Activated gamma-delta T cell treated with anti-CD3 and anti-CD28 coated beads, Interleukin-2, amount 50 U/mL, for 16 hours (primary cell): Measurements from ENCODE around the gene ANP32E.
"Not testable (repeated sequence)": the region's sequence is repeated elsewhere in the genome, so short reads cannot be mapped to it uniquely, and the experiment has no call there.

Source experiments
- DNase-seq: peaks from one replicate; pipeline ENCODE4 v3.0.0-alpha.2; 2020; ENCODE audit warnings: low read depth

Gene ANP32E

DNA sequence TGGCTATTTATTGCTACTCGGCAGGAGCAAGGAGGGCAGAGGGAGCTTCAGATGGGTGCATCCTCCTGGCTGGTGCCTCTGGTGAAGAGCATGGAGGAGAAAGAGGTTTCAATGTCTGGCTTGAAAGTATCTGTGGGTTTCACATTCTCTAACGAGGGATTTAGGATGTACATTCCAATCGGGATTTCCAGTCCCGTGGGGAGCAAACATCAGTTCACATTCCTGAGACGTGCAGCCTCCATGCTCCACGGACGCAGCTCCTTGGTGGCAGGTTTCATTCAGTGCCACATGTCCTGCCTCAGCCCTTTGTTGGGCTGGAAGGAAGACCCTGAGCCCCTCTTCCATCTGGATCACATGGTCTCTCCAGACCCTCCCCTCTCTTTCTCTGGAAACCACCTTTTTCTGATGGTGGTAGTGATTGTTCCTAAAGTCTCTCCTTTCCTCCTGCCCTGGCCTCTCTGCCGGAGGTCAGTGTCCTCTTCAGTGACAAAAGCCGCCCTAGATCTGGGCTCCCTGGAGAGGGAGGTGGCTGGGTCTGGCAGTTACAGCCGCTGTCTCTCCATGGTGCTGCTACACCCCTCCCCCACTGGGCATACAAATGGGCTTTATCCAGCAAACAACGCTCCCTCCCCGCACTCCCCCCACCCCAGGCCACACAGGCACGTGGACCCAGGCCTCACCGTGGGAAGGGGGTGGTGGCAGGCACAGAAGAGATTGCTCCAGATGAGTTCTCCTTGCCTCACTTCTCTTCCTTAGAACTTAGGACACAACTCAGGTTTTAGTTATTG lies 20.8 kb upstream of the ANP32E start:
- no peak for DNase-seq

DNA sequence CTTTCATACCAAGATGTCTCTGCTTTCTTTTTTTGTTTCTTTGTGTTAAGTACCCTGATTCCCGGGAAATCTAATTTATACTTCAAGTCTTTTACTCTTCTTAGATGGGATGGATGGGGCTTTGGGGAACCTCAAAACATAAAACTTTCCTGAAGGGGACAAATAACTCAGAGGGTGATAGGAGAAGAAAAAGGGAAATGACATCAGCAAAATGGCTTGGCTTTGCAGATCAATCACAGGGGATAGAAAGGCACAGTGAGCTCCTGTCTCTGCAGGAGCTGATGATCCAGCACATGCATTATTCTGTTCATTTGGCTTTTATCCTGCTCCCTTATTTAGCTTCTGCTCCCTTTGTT lies 20.3 kb upstream of the ANP32E start:
- no peak for DNase-seq

DNA sequence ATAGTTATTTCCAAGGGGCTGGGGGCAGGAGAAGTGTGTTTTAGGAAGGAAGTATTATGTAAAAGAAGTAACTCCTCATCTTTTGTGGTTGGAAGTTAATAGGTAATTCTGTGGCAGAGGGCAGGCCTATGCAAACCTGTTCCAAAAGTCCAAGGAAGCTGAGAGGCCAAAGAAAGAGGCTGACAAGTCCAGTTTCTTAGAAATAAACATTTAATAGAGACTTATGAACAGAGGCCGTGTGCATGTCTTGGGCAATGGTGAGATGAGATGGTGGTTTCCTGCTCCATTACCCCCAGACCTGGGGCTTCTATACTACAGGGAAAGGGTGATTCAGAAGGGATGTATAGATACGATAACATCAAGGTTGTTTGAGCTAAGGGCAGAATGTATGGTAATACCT lies 14.0 kb upstream of the ANP32E start:
- no peak for DNase-seq

DNA sequence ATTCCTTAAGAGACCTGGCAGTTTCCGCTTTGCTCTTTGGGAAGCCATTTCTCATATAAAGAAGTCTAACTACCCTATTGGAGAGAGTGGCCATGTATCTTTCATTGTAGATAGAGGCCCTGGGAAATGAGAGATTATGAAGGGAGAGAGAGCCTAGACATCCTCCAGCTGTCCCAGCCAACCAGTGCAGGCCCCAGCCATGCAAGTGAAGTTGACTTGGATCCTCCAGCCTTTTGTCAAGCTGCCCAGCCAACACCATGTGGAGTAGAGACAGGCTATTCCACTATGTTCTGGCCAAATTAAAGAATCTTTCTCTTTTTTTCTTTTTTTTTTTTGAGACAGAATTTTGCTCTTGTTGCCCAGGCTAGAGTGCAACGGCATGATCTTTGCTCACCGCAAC lies 7.1 kb upstream of the ANP32E start:
- no peak for DNase-seq

DNA sequence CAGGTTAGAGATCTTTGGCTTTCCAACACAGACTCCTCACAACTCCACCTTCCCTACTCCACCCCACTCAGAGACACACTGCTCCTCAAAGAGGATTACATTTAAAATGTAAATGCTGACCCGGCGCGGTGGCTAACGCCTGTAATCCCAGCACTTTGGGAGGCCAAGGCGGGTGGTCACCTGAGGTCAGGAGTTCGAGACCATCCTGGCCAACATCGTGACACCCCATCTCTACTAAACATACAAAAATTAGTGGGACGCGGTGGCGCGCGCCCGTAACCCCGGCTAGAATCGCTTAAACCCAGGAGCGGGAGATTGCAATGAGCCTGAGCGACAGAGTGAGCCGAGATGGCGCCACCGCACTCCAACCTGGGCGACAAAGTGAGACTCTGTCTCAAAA lies 1.8 kb upstream of the ANP32E start:
- no peak for DNase-seq

DNA sequence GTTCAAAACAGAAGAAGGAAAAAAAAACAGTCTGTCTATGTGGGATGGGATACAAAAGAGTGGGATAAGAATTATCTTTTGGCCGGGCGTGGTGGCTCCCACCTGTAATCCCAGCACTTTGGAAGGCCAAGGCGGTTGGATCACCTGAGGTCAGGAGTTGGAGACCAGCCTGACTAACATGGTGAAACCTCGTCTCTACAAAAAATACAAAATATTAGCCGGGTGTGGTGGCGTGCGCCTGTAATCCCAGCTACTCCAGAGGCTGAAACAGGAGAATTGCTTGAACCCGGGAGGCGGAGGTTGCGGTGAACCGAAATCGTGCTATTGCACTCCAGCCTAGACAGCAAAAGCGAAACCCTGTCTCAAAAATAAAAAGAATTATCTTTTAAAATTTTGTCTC lies 1.3 kb upstream of the ANP32E start:
- DNase-seq = not testable (repeated sequence)

DNA sequence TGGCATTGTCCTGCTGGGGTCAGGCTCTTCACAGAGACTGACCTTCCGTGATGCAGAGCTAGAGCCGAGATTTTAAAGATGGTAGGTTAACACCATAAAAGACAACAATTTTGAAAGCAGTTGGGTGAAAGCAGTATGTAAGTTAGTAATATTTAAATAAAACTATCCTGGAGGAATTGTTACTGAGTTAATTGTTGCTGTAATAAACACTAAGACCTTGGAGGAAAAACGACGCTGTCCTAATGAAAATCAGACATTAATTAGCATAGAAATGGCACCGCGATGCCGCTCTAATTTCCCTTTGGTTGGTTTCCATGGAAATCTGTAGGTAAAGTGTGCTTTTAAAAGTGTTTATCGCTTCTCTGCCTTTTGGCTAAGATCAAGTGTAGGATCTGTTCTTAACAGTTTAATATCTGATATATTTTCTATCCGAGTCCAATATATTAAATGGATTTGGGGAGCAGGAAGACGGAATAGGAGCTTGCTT lies 745 bp upstream of the ANP32E start:
- no peak for DNase-seq

DNA sequence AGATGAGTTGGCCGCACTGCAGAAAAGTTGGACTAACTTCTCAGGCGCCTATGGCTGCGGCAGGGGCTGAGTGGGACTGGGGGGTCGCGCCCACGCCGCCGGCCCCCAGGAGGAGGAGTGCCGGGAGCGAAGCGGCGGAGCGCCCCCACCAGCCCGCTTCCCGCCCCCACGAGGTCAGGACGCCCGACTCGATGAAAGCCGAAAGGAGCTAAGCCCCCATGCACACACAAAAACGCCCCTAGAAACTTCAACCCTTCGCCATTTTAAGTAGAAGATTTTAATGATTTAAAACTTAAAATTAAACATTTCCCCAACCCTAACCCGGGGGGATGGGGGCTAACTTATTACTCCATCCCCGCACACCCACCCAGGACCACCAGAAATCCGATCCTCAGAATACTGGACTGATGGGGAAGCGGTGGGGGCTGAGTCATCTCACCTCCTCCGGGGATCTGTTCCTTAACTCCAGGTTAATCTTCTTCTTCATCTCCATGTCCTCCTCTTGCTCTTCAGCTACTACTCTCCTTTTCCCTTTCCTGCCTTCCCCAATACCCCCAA lies 539 bp downstream of the ANP32E start:
- DNase-seq = peak; percentile 18

DNA sequence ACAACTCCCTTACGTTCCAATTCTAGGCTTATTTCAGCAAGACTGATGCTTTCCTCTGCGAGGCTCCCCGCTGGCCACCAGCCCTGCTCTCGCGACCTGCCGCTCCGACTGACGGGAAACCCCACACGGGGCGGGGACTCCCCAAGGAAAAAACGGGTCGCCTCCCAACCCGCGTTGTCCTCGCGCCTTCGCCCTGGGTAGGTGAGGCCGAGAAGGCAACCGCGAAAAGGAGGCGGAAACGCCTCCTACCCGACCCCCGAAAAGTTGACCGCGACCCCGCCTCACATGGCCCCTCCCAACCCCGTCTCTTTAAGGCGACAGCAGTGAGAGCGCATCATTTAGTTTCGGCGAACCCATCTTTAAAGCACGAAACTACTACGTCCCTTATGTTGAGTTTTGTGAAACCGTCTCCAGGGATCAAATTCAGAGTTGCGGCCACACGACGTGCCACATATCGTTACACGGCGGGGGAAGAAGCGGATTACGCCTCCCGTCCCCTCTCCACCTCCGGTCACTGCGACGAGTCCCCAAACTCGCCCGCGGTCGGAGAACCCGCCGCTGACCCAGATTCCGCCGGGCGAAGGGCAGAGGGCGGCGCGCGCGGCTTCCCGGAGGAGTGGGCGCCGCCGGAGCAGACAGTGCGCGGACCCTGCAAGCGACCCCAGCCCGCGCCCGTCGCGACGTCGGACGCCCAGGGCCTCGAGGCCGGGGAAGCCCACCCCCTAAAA lies 1.2 kb downstream of the ANP32E start:
- peak; percentile 87 for DNase-seq

DNA sequence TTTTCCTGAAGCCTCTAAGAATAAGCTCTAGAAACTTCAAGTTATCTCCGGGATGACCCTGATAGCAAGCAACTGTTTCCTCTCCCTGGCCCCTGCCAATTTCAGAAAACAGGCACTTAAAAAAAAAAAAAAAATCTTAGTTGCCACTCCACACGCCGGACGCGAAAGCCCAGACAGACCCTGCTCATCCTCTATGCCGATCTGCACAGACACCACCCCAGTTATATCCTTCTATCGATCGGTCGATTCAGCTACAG lies 1.7 kb downstream of the ANP32E start:
- no peak for DNase-seq

DNA sequence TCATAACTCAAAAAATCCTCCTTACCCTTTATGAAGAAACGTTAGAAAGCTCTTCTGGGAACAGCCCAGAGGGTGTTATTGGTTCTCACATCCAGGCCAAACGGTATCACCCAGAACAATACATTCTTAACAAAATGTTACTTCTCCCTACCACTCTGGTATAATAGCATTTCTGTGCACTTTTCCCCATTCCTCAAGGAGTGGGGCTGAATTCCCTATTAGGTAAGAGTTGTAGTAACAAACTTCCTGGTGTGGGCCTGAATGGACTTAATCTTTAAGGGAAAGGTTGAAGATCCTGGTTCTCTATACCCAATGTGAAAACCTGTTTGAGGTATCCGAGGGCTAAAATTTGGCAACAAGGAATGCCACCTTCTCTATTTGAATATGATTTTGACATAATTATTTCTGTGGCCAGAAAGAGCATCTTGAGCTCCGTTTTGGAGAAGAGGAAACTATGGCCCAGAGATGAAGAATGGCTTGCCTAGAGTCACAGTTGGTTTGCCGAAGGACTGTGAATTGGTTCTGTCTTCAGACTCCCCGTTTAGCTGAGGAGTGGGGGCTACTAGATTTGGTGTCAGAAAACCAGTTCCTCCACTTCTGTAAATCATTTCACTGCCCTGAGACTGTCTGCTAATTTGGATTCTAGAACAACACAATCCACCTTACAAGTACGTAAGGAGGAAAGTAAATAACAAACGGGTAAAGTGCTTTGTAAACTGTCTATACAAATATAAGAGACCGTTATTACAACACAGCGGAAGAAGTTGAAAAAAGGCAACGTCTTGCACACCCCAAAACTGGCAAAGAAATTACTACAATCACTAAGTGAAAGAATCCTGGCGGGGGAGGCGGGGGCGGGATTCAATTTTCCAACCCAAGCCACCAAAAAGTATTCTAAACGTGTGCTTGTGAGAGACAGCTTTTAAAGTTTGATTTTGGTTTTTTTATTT lies 2.3 kb downstream of the ANP32E start:
- no peak for DNase-seq

DNA sequence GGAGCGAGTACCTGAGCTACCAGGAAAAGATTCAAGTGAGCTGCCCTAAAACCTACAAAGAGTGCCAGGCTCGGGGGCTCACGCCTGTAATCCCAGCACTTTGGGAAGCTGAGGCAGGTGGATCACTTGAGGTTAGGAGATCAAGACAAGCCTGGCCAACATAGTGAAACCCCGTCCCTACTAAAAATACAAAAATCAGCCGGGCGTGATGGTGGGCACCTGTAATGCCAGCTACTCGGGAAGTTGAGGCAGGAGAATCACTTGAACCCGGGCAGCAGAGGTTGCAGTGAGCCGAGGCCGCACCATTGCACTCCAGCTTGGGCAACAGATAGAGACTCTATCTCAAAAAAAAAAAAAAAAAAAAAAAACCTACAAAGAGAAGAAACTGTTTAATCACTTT lies 3.0 kb downstream of the ANP32E start:
- DNase-seq = not testable (repeated sequence)

DNA sequence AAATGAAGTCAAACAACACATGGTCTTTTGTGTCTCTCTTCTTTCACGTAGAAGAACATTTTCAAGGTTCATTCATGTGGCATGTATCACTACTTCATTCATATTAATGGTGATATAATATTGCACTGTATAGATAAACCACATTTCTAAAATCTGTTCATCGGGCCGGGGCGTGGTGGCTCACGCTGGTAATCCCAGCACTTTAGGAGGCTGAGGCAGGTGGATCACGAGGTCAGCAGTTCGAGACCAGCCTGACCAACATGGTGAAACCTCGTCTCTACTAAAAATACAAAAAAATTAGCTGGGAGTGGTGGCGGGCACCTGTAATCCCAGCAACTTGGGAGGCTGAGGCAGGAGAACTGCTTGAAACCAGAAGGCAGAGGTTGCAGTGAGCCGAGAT lies 7.7 kb downstream of the ANP32E start:
- DNase-seq = not testable (repeated sequence)

DNA sequence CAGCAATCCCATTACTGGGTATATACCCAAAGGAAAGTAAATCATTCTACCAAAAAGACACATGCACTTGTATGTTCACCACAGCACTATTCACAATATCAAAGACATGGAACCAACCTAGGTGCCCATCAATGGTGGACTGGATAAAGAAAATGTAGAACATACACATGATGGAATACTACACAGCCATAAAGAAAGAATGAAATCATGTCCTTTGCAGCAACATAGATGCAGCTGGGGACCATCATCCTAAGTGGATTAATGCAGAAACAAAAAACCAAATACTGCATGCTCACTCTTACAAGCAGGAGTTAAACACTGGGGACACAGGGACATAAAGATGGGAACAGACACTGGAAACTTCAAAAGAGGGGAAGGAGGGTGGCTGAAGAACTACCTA lies 8.7 kb downstream of the ANP32E start:
- DNase-seq = no peak

DNA sequence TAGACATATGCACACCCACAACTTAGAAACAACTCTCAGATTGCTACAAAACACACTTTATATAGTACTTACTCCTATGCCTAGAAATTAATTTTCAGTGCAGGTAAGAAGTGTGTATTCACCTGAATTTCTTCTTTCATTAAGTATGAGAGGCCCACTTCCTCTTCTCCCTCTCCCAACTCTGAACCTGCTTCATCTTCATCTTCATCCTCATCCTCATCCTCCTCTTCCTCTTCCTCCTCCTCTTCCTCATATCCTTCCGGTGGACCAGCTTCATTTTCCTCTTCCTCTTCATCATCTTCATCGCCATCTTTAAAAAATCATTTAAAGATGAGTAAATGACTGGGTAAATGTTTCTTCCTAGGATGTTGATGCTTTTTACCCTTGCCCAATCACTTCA lies 9.4 kb downstream of the ANP32E start:
- no peak for DNase-seq

DNA sequence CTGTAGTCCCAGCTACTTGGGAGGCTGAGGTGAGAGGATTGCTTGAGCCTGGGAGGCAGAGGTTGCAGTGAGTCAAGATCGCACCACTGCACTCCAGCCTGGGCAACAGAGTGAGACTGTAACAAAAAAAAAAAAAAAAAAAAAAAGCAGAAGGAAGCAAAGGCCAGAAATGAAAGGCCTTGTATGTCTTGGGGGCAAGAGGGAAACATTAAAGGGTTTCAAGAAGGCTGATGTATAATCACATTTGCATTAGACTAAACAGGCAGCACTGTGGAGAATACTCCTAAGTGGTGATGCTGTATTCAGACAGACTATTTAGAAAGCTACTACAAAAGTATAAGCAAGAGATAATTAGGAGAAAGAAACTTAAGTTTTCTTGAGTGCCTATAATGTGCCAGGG lies 10.4 kb downstream of the ANP32E start:
- no peak for DNase-seq

DNA sequence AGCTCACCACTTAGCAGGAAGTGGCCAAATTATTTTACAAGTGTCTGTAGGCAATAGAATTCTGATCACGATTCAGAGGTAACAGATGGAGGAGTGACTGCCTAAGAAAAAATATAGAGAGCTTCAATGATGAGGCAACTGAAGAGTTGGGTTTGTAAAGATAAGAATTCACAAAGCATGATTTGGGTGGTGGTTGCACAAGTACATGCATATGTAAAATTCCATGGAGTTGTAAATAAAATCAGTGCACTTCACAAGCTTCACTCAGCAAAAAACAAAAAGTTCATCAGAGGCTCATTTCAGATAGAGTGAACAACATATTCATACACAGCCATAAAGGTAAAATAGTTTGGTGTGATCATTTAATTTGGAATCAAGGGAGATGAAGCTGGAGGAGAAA lies 10.9 kb downstream of the ANP32E start:
- DNase-seq = no peak

DNA sequence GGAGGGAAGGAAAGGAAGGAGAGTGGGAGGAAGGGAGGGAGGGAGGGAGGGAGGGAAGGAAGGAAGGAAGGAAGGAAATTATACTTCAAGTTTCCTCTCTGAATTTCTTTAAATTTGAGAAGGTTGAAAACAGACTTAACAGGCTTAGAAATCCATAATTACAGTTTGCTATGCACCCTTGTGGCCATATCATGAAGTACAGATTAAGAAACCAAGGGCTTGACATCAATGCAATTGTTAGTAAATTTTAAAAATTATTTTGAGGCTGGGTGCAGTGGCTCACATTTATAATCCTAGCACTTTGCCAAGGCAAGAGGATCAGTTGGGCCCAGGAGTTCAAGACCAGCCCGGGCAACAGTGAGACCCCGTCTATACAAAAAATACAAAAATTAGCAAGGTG lies 14.4 kb downstream of the ANP32E start:
- no peak for DNase-seq

DNA sequence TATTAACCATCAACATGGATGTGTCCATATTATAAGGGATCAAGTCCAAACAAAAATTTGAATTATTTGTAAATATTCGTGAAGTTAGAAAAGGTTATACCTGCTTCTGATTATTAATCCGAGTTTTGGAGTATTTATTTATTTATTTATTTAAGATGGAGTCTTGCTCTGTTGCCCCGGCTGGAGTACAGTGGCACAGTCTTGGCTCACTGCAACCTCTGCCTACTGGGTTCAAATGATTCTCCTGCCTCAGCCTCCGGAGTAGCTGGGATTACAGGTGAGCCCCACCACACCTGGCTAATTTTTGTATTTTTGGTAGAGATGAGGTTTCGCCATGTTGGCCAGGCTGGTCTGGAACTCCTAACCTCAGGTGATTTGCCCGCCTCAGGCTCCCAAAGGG lies 20.1 kb downstream of the ANP32E start:
- not testable (repeated sequence) for DNase-seq

DNA sequence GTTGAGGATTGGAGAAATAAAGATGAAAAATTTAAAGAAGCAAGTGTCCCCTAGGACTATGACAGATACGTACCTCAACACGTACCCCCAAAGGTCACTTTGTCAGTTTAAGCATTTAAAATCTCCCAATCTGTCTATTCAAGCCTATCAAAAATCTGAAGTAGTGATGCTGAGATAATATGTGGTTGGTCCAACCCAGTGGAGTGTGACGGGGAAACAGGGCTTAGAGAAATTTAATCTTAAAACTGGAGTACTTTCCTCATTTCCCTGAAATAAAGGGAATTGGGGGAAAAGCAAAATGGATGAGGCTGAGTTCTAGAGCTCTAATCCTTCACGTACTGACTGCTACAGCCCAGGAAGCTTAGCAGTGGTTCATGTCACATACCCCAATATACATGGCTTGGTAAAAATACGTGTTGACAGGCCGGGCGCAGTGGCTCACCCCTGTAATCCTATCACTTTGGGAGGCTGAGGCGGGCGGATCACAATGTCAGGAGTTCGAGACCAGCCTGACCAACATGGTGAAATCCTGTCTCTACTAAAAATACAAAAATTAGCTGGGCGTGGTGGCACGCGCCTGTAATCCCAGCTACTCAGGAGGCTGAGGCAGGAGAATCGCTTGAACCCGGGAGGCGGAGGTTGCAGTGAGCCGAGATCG lies 21.7 kb downstream of the ANP32E start:
- DNase-seq = not testable (repeated sequence)

DNA sequence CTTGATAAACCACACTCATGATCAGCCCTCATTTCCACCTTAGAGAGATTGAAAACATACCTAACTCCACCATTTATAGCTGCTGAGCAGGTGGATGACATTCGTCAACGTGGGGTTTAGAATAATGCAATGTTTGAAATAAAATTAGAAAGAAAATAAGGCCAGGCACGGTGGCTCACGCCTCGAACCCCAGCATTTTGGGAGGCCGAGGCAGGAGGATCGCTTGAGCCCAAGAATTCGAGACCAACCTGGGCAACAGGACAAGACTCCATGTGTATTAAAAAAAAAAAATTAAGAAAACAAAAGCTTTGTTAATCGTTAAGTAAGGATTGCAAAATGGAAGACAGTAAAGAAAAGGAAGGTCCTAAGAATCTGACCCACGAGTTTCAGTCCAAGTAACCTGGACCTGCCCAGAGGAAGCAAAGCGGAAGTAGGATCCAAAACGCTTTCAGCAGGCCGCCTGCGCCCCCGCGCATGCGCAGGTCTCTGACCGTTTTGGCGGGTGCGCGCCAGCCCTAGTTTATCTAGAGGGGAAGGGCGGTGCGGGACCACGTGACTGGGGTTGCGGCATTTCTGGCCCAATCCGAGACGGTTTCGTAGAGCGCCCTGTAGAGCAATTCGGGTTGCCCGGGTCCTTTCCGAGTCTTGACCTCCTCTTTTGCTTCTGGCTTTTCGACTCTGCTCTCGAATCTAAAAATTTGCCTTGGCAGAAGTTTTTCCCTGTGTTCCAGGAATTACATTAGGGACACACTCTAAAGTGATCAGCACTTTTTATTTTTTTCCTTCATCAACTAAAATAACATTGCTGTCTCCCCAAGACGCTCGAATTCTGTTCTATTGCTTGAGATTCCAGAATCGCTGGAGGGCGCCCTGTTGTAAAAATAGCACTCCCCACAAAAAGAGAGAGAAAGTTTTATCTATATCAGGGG lies 22.5 kb downstream of the ANP32E start:
- DNase-seq = peak; percentile 84
